GM21619 (cell line): ENCODE measurements around the gene PSD.

Experiments used
- ATAC-seq: cut with Tn5 transposase; IDR thresholded peaks from one replicate; pipeline ENCODE4 v1.9.1; 2021; ENCODE audit not compliant: unreplicated experiment

PSD gene

GRCh38 chr10:102393411-102394078 lies 25.0 kb downstream of the PSD start:
- no peak for ATAC-seq

- no peak for ATAC-seq
These were observed 26.3 kb downstream of the PSD start for GRCh38 chr10:102392306-102392705.

GRCh38 chr10:102389894-102390293 lies 28.7 kb downstream of the PSD start:
- no peak for ATAC-seq

- ATAC-seq = no peak
These were observed 33.8 kb downstream of the PSD start for GRCh38 chr10:102384606-102385429.

- ATAC-seq = no peak
These were observed 34.5 kb downstream of the PSD start for GRCh38 chr10:102384053-102384452.

- ATAC-seq = no peak
These were observed 35.7 kb downstream of the PSD start for GRCh38 chr10:102382871-102383270.

GRCh38 chr10:102381983-102382382 lies 36.6 kb downstream of the PSD start:
- no peak for ATAC-seq

- ATAC-seq = no peak
These were observed 39.2 kb downstream of the PSD start for GRCh38 chr10:102379383-102379782.

GRCh38 chr10:102376901-102377300 lies 41.7 kb downstream of the PSD start:
- no peak for ATAC-seq

- no peak for ATAC-seq
These were observed 42.7 kb downstream of the PSD start for GRCh38 chr10:102375867-102376266.

GRCh38 chr10:102375250-102375649 lies 43.3 kb downstream of the PSD start:
- no peak for ATAC-seq

GRCh38 chr10:102371295-102371694 lies 47.3 kb downstream of the PSD start:
- ATAC-seq = no peak

GRCh38 chr10:102368077-102368476 lies 50.5 kb downstream of the PSD start:
- ATAC-seq = no peak

- no peak for ATAC-seq
These were observed 51.1 kb downstream of the PSD start for GRCh38 chr10:102367441-102367840.

- ATAC-seq = no peak
These were observed 59.7 kb downstream of the PSD start for GRCh38 chr10:102358712-102359382.

- no peak for ATAC-seq
These were observed 64.1 kb downstream of the PSD start for GRCh38 chr10:102354451-102354850.
